Hematopoietic multipotent progenitor cell treated with erythropoietin and hydrocortisone succinate and interleukin-3 and kit ligand, for 6 days (in vitro differentiated cells): ENCODE data around the gene ZFAND5.

Experiments used
- DNase-seq: peaks from one replicate; pipeline ENCODE4 v3.0.0-alpha.2; 2015

ZFAND5 gene

DNA sequence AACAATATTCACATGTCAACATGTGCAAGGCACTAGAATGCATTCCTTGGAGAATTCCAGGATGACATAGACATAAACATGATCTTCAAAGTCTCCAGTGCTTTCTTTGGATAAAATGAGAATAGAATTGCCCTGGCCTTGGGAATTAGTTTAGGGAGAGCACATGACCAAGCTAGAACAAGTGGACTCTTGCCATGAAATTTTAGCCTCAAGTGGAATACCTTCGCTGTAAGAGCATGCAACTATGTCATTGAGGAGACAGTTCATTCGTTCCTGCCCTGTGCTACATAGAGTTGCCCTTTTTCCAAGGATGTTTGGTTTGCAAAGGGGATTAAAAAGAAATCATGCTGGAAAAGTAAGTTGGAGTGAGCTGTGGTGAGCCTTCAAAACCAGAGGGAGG is 42.7 kb downstream of the ZFAND5 start:
- no peak for DNase-seq

GRCh38 chr9:72315510-72316311 is 49.3 kb downstream of the ZFAND5 start:
- no peak for DNase-seq

GRCh38 chr9:72315089-72315509 is 49.9 kb downstream of the ZFAND5 start:
- DNase-seq: no peak

GRCh38 chr9:72313507-72313906 is 51.5 kb downstream of the ZFAND5 start:
- no peak for DNase-seq

DNA sequence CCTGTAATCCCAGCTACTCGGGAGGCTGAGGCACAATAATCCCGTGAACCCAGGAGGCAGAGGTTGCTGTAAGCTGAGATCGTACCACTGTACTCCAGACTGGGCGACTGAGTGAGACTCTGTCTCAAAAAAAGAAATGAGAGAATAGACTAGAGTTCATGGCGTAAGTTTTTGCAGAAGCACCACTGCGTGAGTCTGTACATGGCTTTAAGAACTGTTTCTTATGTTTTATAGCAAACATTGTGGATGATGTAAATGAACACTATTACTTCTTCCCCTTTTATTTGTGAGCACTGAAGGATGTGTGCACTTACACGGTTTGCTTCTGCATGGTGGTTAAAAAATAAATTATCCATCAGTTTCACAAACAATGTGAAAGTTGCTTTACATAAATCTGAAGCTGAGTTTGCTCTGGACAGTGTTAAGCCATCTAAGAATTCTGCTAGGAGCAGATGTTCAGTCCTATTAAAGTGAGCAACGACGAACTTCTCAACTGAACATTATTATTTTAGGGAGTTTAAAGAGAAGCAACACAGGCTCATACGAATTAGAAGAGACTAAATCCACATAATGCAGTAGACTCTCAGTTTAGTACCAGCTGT is 52.5 kb downstream of the ZFAND5 start:
- DNase-seq: no peak

GRCh38 chr9:72309364-72310133 is 55.5 kb downstream of the ZFAND5 start:
- DNase-seq: no peak

DNA sequence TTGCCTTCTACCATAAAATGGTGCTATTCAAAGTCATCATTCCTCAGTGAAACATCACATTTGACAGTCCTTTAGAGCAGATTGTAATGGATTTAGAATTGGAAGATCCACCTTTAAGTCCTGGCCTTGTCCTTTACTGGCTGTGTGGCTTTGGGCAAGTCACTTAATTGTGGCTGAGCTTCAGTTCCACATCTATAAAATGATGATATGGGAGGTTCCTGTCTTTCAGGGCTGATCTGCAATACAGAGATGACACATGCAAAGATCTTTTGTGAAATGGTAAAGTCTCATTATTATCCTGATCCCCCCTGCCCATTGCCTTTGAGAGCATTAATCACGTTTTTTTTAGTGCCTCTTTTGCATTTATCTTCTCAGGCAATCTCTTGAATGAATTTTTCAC is 58.2 kb downstream of the ZFAND5 start:
- no peak for DNase-seq

DNA sequence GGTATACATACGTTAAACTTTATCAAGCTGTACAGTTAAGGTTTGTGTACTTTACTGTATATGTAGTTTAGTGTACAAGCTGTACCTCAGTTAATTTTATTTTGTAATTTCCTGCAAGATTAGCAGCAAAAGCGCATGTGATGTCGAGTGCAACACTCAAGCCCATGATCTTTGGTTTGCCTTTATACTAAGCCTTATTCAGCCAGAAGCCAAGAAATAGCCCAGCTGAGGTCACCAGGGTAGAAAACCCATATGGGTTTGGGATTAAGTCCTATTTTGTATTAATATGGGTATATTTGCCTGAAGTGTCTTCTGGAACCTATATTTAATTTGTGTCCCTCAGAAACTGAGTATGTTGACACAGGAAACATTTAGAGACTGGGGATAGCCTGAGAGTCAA is 59.3 kb downstream of the ZFAND5 start:
- DNase-seq: no peak

- DNase-seq: peak; percentile 84
Observed at GRCh38 chr9:72305102-72305546, 59.9 kb downstream of the ZFAND5 start.

DNA sequence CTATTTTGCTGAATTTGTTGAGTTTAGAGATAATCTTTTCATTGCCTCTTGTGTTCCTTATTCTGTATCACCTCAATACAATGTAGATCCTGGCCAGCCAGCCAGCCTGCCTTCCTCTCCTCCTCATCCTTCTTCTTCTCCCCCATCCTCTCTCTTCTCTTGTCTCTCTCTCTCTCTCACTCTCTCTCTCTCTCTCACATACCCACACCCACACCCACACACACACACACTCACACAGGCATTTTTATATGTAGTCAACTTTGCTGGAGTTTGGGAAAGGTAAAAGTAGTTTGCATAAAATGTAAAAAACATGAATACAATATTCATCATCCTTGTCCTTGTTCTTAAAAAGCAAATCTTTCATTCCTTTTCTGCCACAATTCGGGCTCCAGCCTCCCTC is 60.5 kb downstream of the ZFAND5 start:
- no peak for DNase-seq
